CD8-positive, alpha-beta memory T cell (primary cell): ENCODE measurements around the gene ZDHHC13. TPM values are rescaled to one million over a fixed set of nuclear protein-coding genes. Genes with fewer than 3 reads are reported as not detected.

Experiments used
- CTCF ChIA-PET: fragments of 350-600 bp; sonication (Branson Sonifier 250); formaldehyde crosslinking; loops from one replicate; lab custom pipeline; 2021; ENCODE audit warnings: antibody characterized with exemption; lab: Charles Lee
- POLR2A ChIA-PET: fragments of 350-600 bp; sonication (Branson Sonifier 250); formaldehyde crosslinking; loops from one replicate; lab custom pipeline; 2021; ENCODE audit warnings: antibody characterized with exemption; lab: Charles Lee
- DNase-seq, 5 donors: peaks; one replicate each; pipeline versions ENCODE4 v3.0.0 to v3.0.0-alpha.2; 2020 to 2022; ENCODE audit warnings: mixed read lengths in 1 of 5
- H3K27ac ChIP-seq: one replicate; pipeline ENCODE4 v1.7.0; 2013; ENCODE audit warnings: low read depth, mild to moderate bottlenecking, low read length, moderate library complexity
- H3K27me3 ChIP-seq: 2 replicates; pipeline ENCODE4 v1.7.0; 2013; ENCODE audit warnings: low read length, mild to moderate bottlenecking; ENCODE audit not compliant: insufficient read depth, poor library complexity, severe bottlenecking
- H3K36me3 ChIP-seq: 2 replicates; pipeline ENCODE4 v1.7.0; 2013; ENCODE audit warnings: mild to moderate bottlenecking, low read length, moderate library complexity; ENCODE audit not compliant: insufficient read depth
- H3K4me1 ChIP-seq: 2 replicates; pipeline ENCODE4 v1.7.0; 2013; ENCODE audit warnings: mild to moderate bottlenecking, low read length, moderate library complexity; ENCODE audit not compliant: insufficient read depth
- H3K4me3 ChIP-seq: 2 replicates; pipeline ENCODE4 v1.7.0; 2013; ENCODE audit warnings: mild to moderate bottlenecking, low read length
- H3K9me3 ChIP-seq: 2 replicates; pipeline ENCODE4 v1.7.0; 2013; ENCODE audit warnings: mild to moderate bottlenecking, low read length
- H3K27ac Mint-ChIP-seq, 8 donors: one replicate each; pipeline ENCODE4 v1.8.0; 2020 to 2021; ENCODE audit warnings: mixed read lengths in 8 of 8, mild to moderate bottlenecking in 6 of 8, inconsistent platforms in 3 of 8, moderate library complexity in 3 of 8
- H3K27me3 Mint-ChIP-seq, 2 donors: one replicate each; pipeline ENCODE4 v1.8.0; 2020 to 2021; ENCODE audit warnings: mixed read lengths in 2 of 2, mild to moderate bottlenecking in 1 of 2, moderate library complexity in 1 of 2
- H3K36me3 Mint-ChIP-seq, 3 donors: one replicate each; pipeline ENCODE4 v1.8.0; 2020 to 2021; ENCODE audit warnings: mixed read lengths in 3 of 3, inconsistent platforms in 1 of 3, mild to moderate bottlenecking in 1 of 3
- H3K4me1 Mint-ChIP-seq, 3 donors: one replicate each; pipeline ENCODE4 v1.8.0; 2020 to 2021; ENCODE audit warnings: mixed read lengths in 3 of 3, inconsistent platforms in 1 of 3, mild to moderate bottlenecking in 1 of 3
- H3K4me3 Mint-ChIP-seq, 7 donors: one replicate each; pipeline ENCODE4 v1.8.0; 2020 to 2021; ENCODE audit warnings: mixed read lengths in 7 of 7, mild to moderate bottlenecking in 6 of 7, moderate library complexity in 4 of 7, inconsistent platforms in 2 of 7
- H3K9me3 Mint-ChIP-seq, 5 donors: one replicate each; pipeline ENCODE4 v1.8.0; 2020 to 2022; ENCODE audit warnings: mixed read lengths in 5 of 5, mild to moderate bottlenecking in 3 of 5, moderate library complexity in 2 of 5, inconsistent platforms in 1 of 5
- polyA plus RNA-seq: library from polyadenylated mRNA; unstranded; fragments of 300-500 nt; fragmentation: Illumina TruSeq; gene quantifications from one replicate; pipeline ENCODE4 v1.2.3, GENCODE V29; 2021
- total RNA-seq, 2 experiments: library from RNA; stranded (reverse); gene quantifications; one replicate each; pipeline ENCODE4 v1.2.3, GENCODE V29; 2021

The ZDHHC13 gene
- total and polyA plus RNA-seq, 3 experiments from 2014 or later, result 16.6 to 22.6 (median 22.1) TPM

GRCh38 chr11:19077965-19078364, 39.0 kb upstream of the ZDHHC13 start:
- Mint-ChIP-seq H3K9me3 (no peaks in the 10 kb centered on the region), H3K27ac (no peak overlapping the region), H3K4me3 (no peak overlapping the region), H3K36me3 (no peaks in the 10 kb centered on the region), H3K27me3 (peaks cover 4 to 5% of the 10 kb centered on the region in 2 donors), H3K4me1 (peaks cover 0 to 4% (median 0%) of the 10 kb centered on the region in 3 donors)
- Histone ChIP-seq H3K4me3 (no peak overlapping the region), H3K9me3 (no peaks in the 10 kb centered on the region), H3K27ac (no peak overlapping the region), H3K36me3 (no peaks in the 10 kb centered on the region), H3K4me1 (no peaks in the 10 kb centered on the region), H3K27me3 (peaks cover 3% of the 10 kb centered on the region)
- no peak for DNase-seq
- ChIA-PET CTCF (interaction anchor here (2.7 to 3.4 kb wide), 2 partner anchors 9 to 11 kb away, joined by 13 to 20 read pairs; no protein-coding TSS in a partner anchor), POLR2A (no interaction called here)

- Histone ChIP-seq H3K4me3 (no peak overlapping the region), H3K27ac (no peak overlapping the region), H3K36me3 (no peaks in the 10 kb centered on the region), H3K27me3 (peaks cover 3% of the 10 kb centered on the region), H3K4me1 (no peaks in the 10 kb centered on the region), H3K9me3 (no peaks in the 10 kb centered on the region)
- Mint-ChIP-seq H3K27ac (no peak overlapping the region), H3K27me3 (peaks cover 4 to 5% of the 10 kb centered on the region in 2 donors), H3K36me3 (no peaks in the 10 kb centered on the region), H3K4me1 (peaks cover 0 to 4% (median 0%) of the 10 kb centered on the region in 3 donors), H3K9me3 (no peaks in the 10 kb centered on the region), H3K4me3 (no peak overlapping the region)
- DNase-seq, result no peak
- CTCF ChIA-PET, result interaction anchor here (1.0 to 3.4 kb wide), 3 partner anchors 8 to 11 kb away, joined by 3 to 13 read pairs (median 7); no protein-coding TSS in a partner anchor
- POLR2A ChIA-PET, result no interaction called here
These were observed 37.1 kb upstream of the ZDHHC13 start for GRCh38 chr11:19079643-19080440.

GRCh38 chr11:19080579-19080993, 36.4 kb upstream of the ZDHHC13 start:
- Mint-ChIP-seq H3K9me3 (no peaks in the 10 kb centered on the region), H3K27me3 (peaks cover 4 to 5% of the 10 kb centered on the region in 2 donors), H3K4me1 (peaks cover 0 to 4% (median 0%) of the 10 kb centered on the region in 3 donors), H3K4me3 (no peak overlapping the region), H3K36me3 (no peaks in the 10 kb centered on the region), H3K27ac (no peak overlapping the region)
- Histone ChIP-seq H3K27ac (no peak overlapping the region), H3K9me3 (no peaks in the 10 kb centered on the region), H3K4me1 (no peaks in the 10 kb centered on the region), H3K36me3 (no peaks in the 10 kb centered on the region), H3K27me3 (peaks cover 3% of the 10 kb centered on the region), H3K4me3 (no peak overlapping the region)
- DNase-seq, result no peak
- CTCF ChIA-PET, result interaction anchor here (1.0 to 1.6 kb wide), 2 partner anchors 8 to 10 kb away, joined by 3 to 7 read pairs; no protein-coding TSS in a partner anchor
- POLR2A ChIA-PET, result no interaction called here

GRCh38 chr11:19083166-19083565, 33.8 kb upstream of the ZDHHC13 start:
- Mint-ChIP-seq H3K4me1 (no peaks in the 10 kb centered on the region), H3K9me3 (no peaks in the 10 kb centered on the region), H3K27me3 (peaks cover 7 to 18% of the 10 kb centered on the region in 2 donors), H3K4me3 (no peak overlapping the region), H3K27ac (no peak overlapping the region), H3K36me3 (peaks cover 0 to 4% (median 0%) of the 10 kb centered on the region in 3 donors)
- CTCF ChIA-PET, result interaction anchor here (1.0 kb wide), 1 partner anchor 10 kb away, joined by 3 read pairs; no protein-coding TSS in a partner anchor
- Histone ChIP-seq H3K4me3 (no peak overlapping the region), H3K36me3 (no peaks in the 10 kb centered on the region), H3K27me3 (peaks cover 3% of the 10 kb centered on the region), H3K27ac (no peak overlapping the region), H3K4me1 (no peaks in the 10 kb centered on the region), H3K9me3 (no peaks in the 10 kb centered on the region)
- no peak for DNase-seq
- POLR2A ChIA-PET, result no interaction called here

GRCh38 chr11:19084661-19085315, 32.2 kb upstream of the ZDHHC13 start:
- H3K36me3 Mint-ChIP-seq, result peaks cover 0 to 4% (median 0%) of the 10 kb centered on the region in 3 donors
- no peak overlapping the region for H3K4me3 ChIP-seq
- H3K36me3 ChIP-seq, result no peaks in the 10 kb centered on the region
- POLR2A ChIA-PET, result no interaction called here
- DNase-seq, result no peak
- H3K9me3 Mint-ChIP-seq, result no peaks in the 10 kb centered on the region
- CTCF ChIA-PET, result interaction anchor here (1.3 to 1.4 kb wide), 2 partner anchors 8 to 14 kb away, joined by 4 to 8 read pairs; no protein-coding TSS in a partner anchor
- no peak overlapping the region for H3K4me3 Mint-ChIP-seq
- H3K4me1 Mint-ChIP-seq, result no peaks in the 10 kb centered on the region
- peaks cover 7 to 21% of the 10 kb centered on the region in 2 donors for H3K27me3 Mint-ChIP-seq
- no peaks in the 10 kb centered on the region for H3K9me3 ChIP-seq
- no peak overlapping the region for H3K27ac ChIP-seq
- peaks cover 3% of the 10 kb centered on the region for H3K27me3 ChIP-seq
- H3K4me1 ChIP-seq, result no peaks in the 10 kb centered on the region
- no peak overlapping the region for H3K27ac Mint-ChIP-seq

- no peak for DNase-seq
- CTCF ChIA-PET, result interaction anchor here (1.2 to 3.9 kb wide), 2 partner anchors 10 to 13 kb away, joined by 3 to 20 read pairs; no protein-coding TSS in a partner anchor
- Mint-ChIP-seq H3K27me3 (peaks cover 10 to 29% of the 10 kb centered on the region in 2 donors), H3K4me3 (no peak overlapping the region), H3K9me3 (no peaks in the 10 kb centered on the region), H3K4me1 (no peaks in the 10 kb centered on the region), H3K27ac (no peak overlapping the region), H3K36me3 (peaks cover 0 to 4% (median 0%) of the 10 kb centered on the region in 3 donors)
- Histone ChIP-seq H3K4me1 (no peaks in the 10 kb centered on the region), H3K27ac (no peak overlapping the region), H3K4me3 (no peak overlapping the region), H3K9me3 (no peaks in the 10 kb centered on the region), H3K36me3 (no peaks in the 10 kb centered on the region), H3K27me3 (no peaks in the 10 kb centered on the region)
- POLR2A ChIA-PET, result no interaction called here
These were observed 29.3 kb upstream of the ZDHHC13 start for GRCh38 chr11:19087658-19088057.

- POLR2A ChIA-PET, result no interaction called here
- DNase-seq, result no peak
- H3K4me1 Mint-ChIP-seq, result no peaks in the 10 kb centered on the region
- H3K27me3 Mint-ChIP-seq, result peaks cover 12 to 37% of the 10 kb centered on the region in 2 donors
- H3K27ac Mint-ChIP-seq, result peak overlapping the region in 1 of 8 donors; percentile 23
- no peaks in the 10 kb centered on the region for H3K4me1 ChIP-seq
- H3K36me3 Mint-ChIP-seq, result peaks cover 0 to 4% (median 2%) of the 10 kb centered on the region in 3 donors
- no peaks in the 10 kb centered on the region for H3K9me3 ChIP-seq
- H3K27ac ChIP-seq, result no peak overlapping the region
- no peak overlapping the region for H3K4me3 Mint-ChIP-seq
- CTCF ChIA-PET, result interaction anchor here (0.7 to 3.9 kb wide), 2 partner anchors 12 to 18 kb away, joined by 3 to 20 read pairs; no protein-coding TSS in a partner anchor
- H3K36me3 ChIP-seq, result no peaks in the 10 kb centered on the region
- H3K4me3 ChIP-seq, result no peak overlapping the region
- no peaks in the 10 kb centered on the region for H3K27me3 ChIP-seq
- no peaks in the 10 kb centered on the region for H3K9me3 Mint-ChIP-seq
These were observed 28.2 kb upstream of the ZDHHC13 start for GRCh38 chr11:19088791-19089190.
